Kidney tubule cell (primary cell): Measurements from ENCODE around the gene AK6.
"Not testable (repeated sequence)": the region's sequence is repeated elsewhere in the genome, so short reads cannot be mapped to it uniquely, and the experiment has no call there.

ENCODE experiments used
- DNase-seq: peaks from one replicate; pipeline ENCODE4 v3.0.0-alpha.2; 2018; ENCODE audit warnings: low spot score

AK6 gene

GRCh38 chr5:69369340-69370121 is at the start of gene AK6, which contains the start of the genes RAD17 and TAF9:
TSS of gene AK6 (minus strand) at chr5:69369520. CDS start at chr5:69369490, 30 bp downstream.
TSS of gene RAD17 (plus strand) at chr5:69369818. CDS start at chr5:69372209, 2,391 bp downstream.
TSS of gene TAF9 (minus strand) at chr5:69369520. CDS start at chr5:69365737, 3,783 bp downstream.
- peak; percentile 93 for DNase-seq

GRCh38 chr5:69418554-69418953 is 49.2 kb upstream of the AK6 start:
- no peak for DNase-seq

- DNase-seq: peak; percentile 3
Observed at GRCh38 chr5:69416699-69417098, 47.4 kb upstream of the AK6 start.

GRCh38 chr5:69416180-69416579 is 46.9 kb upstream of the AK6 start:
- peak; percentile 16 for DNase-seq

- DNase-seq: peak; percentile 53
Observed at GRCh38 chr5:69415584-69415958, 46.3 kb upstream of the AK6 start.

- peak; percentile 90 for DNase-seq
Observed at GRCh38 chr5:69414885-69415583, 45.7 kb upstream of the AK6 start, which contains the start of gene MARVELD2. TSS of gene MARVELD2 (plus strand) at chr5:69415116. CDS start at chr5:69419386, 4,270 bp downstream.

- DNase-seq: no peak
Observed at GRCh38 chr5:69404659-69405330, 35.5 kb upstream of the AK6 start.

GRCh38 chr5:69378376-69378775 is 9.1 kb upstream of the AK6 start:
- no peak for DNase-seq

GRCh38 chr5:69374911-69375446 is 5.7 kb upstream of the AK6 start:
- no peak for DNase-seq

GRCh38 chr5:69372394-69372793 is 3.1 kb upstream of the AK6 start:
- no peak for DNase-seq

- DNase-seq: not testable (repeated sequence)
Observed at GRCh38 chr5:69370335-69370734, 1.0 kb upstream of the AK6 start.

- no peak for DNase-seq
Observed at GRCh38 chr5:69368458-69369339, 621 bp downstream of the AK6 start.

- no peak for DNase-seq
Observed at GRCh38 chr5:69367697-69368279, 1.5 kb downstream of the AK6 start.

- no peak for DNase-seq
Observed at GRCh38 chr5:69364850-69365249, 4.5 kb downstream of the AK6 start.

GRCh38 chr5:69364414-69364813 is 4.9 kb downstream of the AK6 start:
- DNase-seq: no peak

- no peak for DNase-seq
Observed at GRCh38 chr5:69360442-69360841, 8.9 kb downstream of the AK6 start.

- DNase-seq: no peak
Observed at GRCh38 chr5:69359699-69360098, 9.6 kb downstream of the AK6 start.

GRCh38 chr5:69350664-69351063 is 18.7 kb downstream of the AK6 start:
- no peak for DNase-seq

- no peak for DNase-seq
Observed at GRCh38 chr5:69343083-69343482, 26.2 kb downstream of the AK6 start.

- DNase-seq: no peak
Observed at GRCh38 chr5:69341520-69342161, 27.7 kb downstream of the AK6 start.
